HepG2 (cell line): ENCODE results near the gene SLC45A3. TPM values are rescaled to one million over a fixed set of nuclear protein-coding genes. Genes with fewer than 3 reads are reported as not detected.
A peak's percentile ranks its signal among the peaks of the same experiment; 100 is the strongest.

Experiments used
- GLI4 ChIP-seq: sonication (generic); formaldehyde crosslinking; IDR thresholded peaks from 2 replicates; pipeline ENCODE4 v1.5.1; 2020; ENCODE audit warnings: missing genetic modification reagents, mild to moderate bottlenecking, moderate library complexity, borderline replicate concordance
- GMEB1 ChIP-seq: sonication (generic); formaldehyde crosslinking; IDR thresholded peaks from 2 replicates; pipeline ENCODE4 v1.5.1; 2020; ENCODE audit warnings: missing genetic modification reagents, mild to moderate bottlenecking, borderline replicate concordance
- IKZF5 ChIP-seq: IDR thresholded peaks from 2 replicates; pipeline ENCODE4 v1.6.1; 2018; ENCODE audit warnings: missing genetic modification reagents, mild to moderate bottlenecking, missing compliant biosample characterization
- JUND ChIP-seq: sonication (generic); formaldehyde crosslinking; IDR thresholded peaks from 2 replicates; pipeline ENCODE4 v1.8.0; 2022; ENCODE audit warnings: mild to moderate bottlenecking, missing genetic modification reagents
- KDM3A ChIP-seq: IDR thresholded peaks from 2 replicates; pipeline ENCODE4 v1.6.1; 2018; ENCODE audit warnings: low read depth, missing compliant biosample characterization
- NONO ChIP-seq, 2 experiments: fragments of 450-650 bp in 1 of 2; sonication (generic) in 1 of 2; formaldehyde crosslinking in 1 of 2; IDR thresholded peaks in 1 of 2; conservative IDR thresholded peaks in 1 of 2; 2 replicates each; pipeline versions ENCODE4 v1.6.1 to v1.8.0; 2017 to 2022; ENCODE audit warnings: mild to moderate bottlenecking in 1 of 2, missing genetic modification reagents in 1 of 2, moderate library complexity in 1 of 2
- NR2F1 ChIP-seq, 2 experiments: fragments of 450-650 bp in 1 of 2; formaldehyde crosslinking in 1 of 2; IDR thresholded peaks; 2 replicates each; pipeline versions ENCODE4 v1.5.0 to v1.6.1; 2016 to 2020; ENCODE audit warnings: mild to moderate bottlenecking in 1 of 2, missing compliant biosample characterization in 1 of 2, missing genetic modification reagents in 1 of 2, moderate library complexity in 1 of 2
- PAXIP1 ChIP-seq: sonication (generic); formaldehyde crosslinking; conservative IDR thresholded peaks from 2 replicates; pipeline ENCODE4 v1.4.0; 2020; ENCODE audit warnings: mild to moderate bottlenecking, missing genetic modification reagents, moderate library complexity
- PTBP1 ChIP-seq: fragments of 200-400 bp; formaldehyde crosslinking; IDR thresholded peaks from 2 replicates; pipeline ENCODE4 v1.6.1; 2018; ENCODE audit warnings: low read length, low read depth; ENCODE audit not compliant: poor library complexity, severe bottlenecking
- TAF15 ChIP-seq: fragments of 200-400 bp; formaldehyde crosslinking; IDR thresholded peaks from one replicate; pipeline ENCODE4 v1.6.1; 2018; ENCODE audit warnings: mild to moderate bottlenecking, low read depth, low read length; ENCODE audit not compliant: poor library complexity, severe bottlenecking
- ZBTB21 ChIP-seq: sonication (generic); formaldehyde crosslinking; IDR thresholded peaks from 2 replicates; pipeline ENCODE4 v1.4.0; 2020; ENCODE audit warnings: missing genetic modification reagents
- ZBTB25 ChIP-seq: IDR thresholded peaks from 2 replicates; pipeline ENCODE4 v1.6.1; 2018; ENCODE audit warnings: missing genetic modification reagents
- ZMYM4 ChIP-seq: sonication (generic); formaldehyde crosslinking; IDR thresholded peaks from 2 replicates; pipeline ENCODE4 v1.8.1; 2023; ENCODE audit warnings: mild to moderate bottlenecking, missing genetic modification reagents
- ZNF143 ChIP-seq: sonication (generic); formaldehyde crosslinking; IDR thresholded peaks from 2 replicates; pipeline ENCODE4 v1.4.0; 2020; ENCODE audit warnings: missing genetic modification reagents
- ZNF713 ChIP-seq: sonication (generic); formaldehyde crosslinking; IDR thresholded peaks from 2 replicates; pipeline ENCODE4 v1.4.0; 2020; ENCODE audit warnings: mild to moderate bottlenecking, missing genetic modification reagents
- ZNF772 ChIP-seq: sonication (generic); formaldehyde crosslinking; IDR thresholded peaks from 2 replicates; pipeline ENCODE4 v1.5.0; 2020; ENCODE audit warnings: mild to moderate bottlenecking, missing genetic modification reagents
- ZSCAN5A ChIP-seq: sonication (generic); formaldehyde crosslinking; IDR thresholded peaks from 2 replicates; pipeline ENCODE4 v1.8.0; 2022; ENCODE audit warnings: mild to moderate bottlenecking, missing genetic modification reagents, borderline replicate concordance
- polyA plus RNA-seq, 8 experiments: library from polyadenylated mRNA; depleted of rRNA in 3 of 8; stranded (reverse) in 7 of 8; unstranded in 1 of 8; fragments of >200 nt; fragmentation: Illumina TruSeq in 4 of 8; extraction: Trizol in 4 of 8; gene quantifications; 2 replicates each; pipeline versions ENCODE4 v1.2.1 to v1.2.3, GENCODE V29; 2011 to 2016; ENCODE audit warnings: low read depth in 4 of 8, missing spikeins in 1 of 8, mixed read lengths in 1 of 8; ENCODE audit not compliant: insufficient read depth in 1 of 8
- total RNA-seq, 5 experiments: library from RNA; depleted of rRNA; stranded (reverse); fragments of >200 nt; fragmentation: Illumina TruSeq; extraction: Trizol; gene quantifications; 2 replicates each; pipeline ENCODE4 v1.2.3, GENCODE V29; 2016; ENCODE audit warnings: low read depth in 1 of 5

The SLC45A3 gene
- total and polyA plus RNA-seq, 2 of the 13 experiments (the other 11 are each of a cell fraction or from before 2014, with no cell fraction given) = 3.4 to 4.1 TPM

GRCh38 chr1:205631768-205632668, 48.3 kb downstream of the SLC45A3 start, which contains the start of gene ELK4 (continued):
- TF ChIP-seq ZNF713 (0 out of 2 replicates have a peak, but pooled peaks have one; percentile 50), ZBTB25 (CRISPR knock-in tag) (0 out of 2 replicates have a peak, but pooled peaks have one; percentile 71), IKZF5 (CRISPR knock-in tag) (peak; percentile 88), NR2F1 (CRISPR knock-in tag; IDR thresholded peaks at IDR 0.05) (no peak), ZMYM4 (CRISPR knock-in tag) (peak; percentile 75), ZSCAN5A (CRISPR knock-in tag) (no peak), ZNF772 (peak; percentile 50; the same call in 1 of the 2 replicates), ZNF143 (peak; percentile 35; the same call in 1 of the 2 replicates), ZBTB21 (CRISPR knock-in tag) (no peak), PTBP1 (no peak), JUND (CRISPR knock-in tag) (no peak), KDM3A (peak; percentile 94; the same call in 1 of the 2 replicates), PAXIP1 (peak; percentile 40), TAF15 (no peak), NONO (IDR thresholded peaks at IDR 0.05) (no peak), NONO (CRISPR knock-in tag; conservative IDR thresholded peaks at IDR 0.05) (peak; percentile 94), GLI4 (0 out of 2 replicates have a peak, but pooled peaks have one; percentile 51), GMEB1 (CRISPR knock-in tag) (peak; percentile 80)
